B cell (primary cell): ENCODE results near the gene GRK6. TPM values are rescaled to one million over a fixed set of nuclear protein-coding genes. Genes with fewer than 3 reads are reported as not detected.
A peak's percentile ranks its signal among the peaks of the same experiment; 100 is the strongest.

Experiments
- ATAC-seq: fragments of 200-7000 bp; cut with Tn5 transposase; one replicate; pipeline ENCODE4 v1.10.0; 2021; ENCODE audit warnings: low read depth, mild to moderate bottlenecking, moderate number of reproducible peaks, moderate library complexity
- CTCF ChIA-PET: fragments of 350-600 bp; sonication (Branson Sonifier 250); formaldehyde crosslinking; loops from one replicate; lab custom pipeline; 2021; ENCODE audit warnings: antibody characterized with exemption, inconsistent platforms; lab: Charles Lee
- POLR2A ChIA-PET: fragments of 350-600 bp; sonication (Branson Sonifier 250); formaldehyde crosslinking; loops from one replicate; lab custom pipeline; 2021; ENCODE audit warnings: antibody characterized with exemption; lab: Charles Lee
- DNase-seq: peaks from one replicate; pipeline ENCODE4 v3.0.0; 2013
- H2AFZ ChIP-seq: 2 replicates; pipeline ENCODE4 v1.6.1; 2012; ENCODE audit warnings: mild to moderate bottlenecking, low read depth, low read length; ENCODE audit not compliant: insufficient read depth, poor library complexity, severe bottlenecking
- H3K27ac ChIP-seq, 2 donors: 1 replicate in 1 of 2; 2 replicates in 1 of 2; pipeline ENCODE4 v1.5.1; 2012 to 2013; ENCODE audit warnings: low read length in 2 of 2, mild to moderate bottlenecking in 2 of 2, moderate library complexity in 1 of 2
- H3K27me3 ChIP-seq, 4 experiments: fragments of 200-600 bp in 1 of 4; sonication (generic) in 1 of 4; replicated peaks in 1 of 4; 1 replicate in 2 of 4; 2 replicates in 2 of 4; pipeline versions ENCODE4 v1.6.1 to v1.7.0; 2013 to 2016; ENCODE audit warnings: low read length in 3 of 4, mild to moderate bottlenecking in 2 of 4, mixed read lengths in 1 of 4, moderate library complexity in 1 of 4; ENCODE audit not compliant: insufficient read depth in 4 of 4, control insufficient read depth in 3 of 4; ENCODE audit errors: control extremely low read depth in 1 of 4
- H3K36me3 ChIP-seq, 2 experiments: replicated peaks in 1 of 2; 1 replicate in 1 of 2; 2 replicates in 1 of 2; pipeline versions ENCODE4 v1.6.1 to v1.7.1; 2013; ENCODE audit warnings: low read length in 1 of 2; ENCODE audit not compliant: insufficient read depth in 2 of 2, control insufficient read depth in 1 of 2; ENCODE audit errors: control extremely low read depth in 1 of 2, extremely low read depth in 1 of 2
- H3K4me1 ChIP-seq, 2 donors: fragments of 200-600 bp in 1 of 2; sonication (generic) in 1 of 2; 1 replicate in 1 of 2; 2 replicates in 1 of 2; pipeline versions ENCODE4 v1.5.1 to v1.6.1; 2013 to 2017; ENCODE audit warnings: low read length in 2 of 2; ENCODE audit not compliant: control insufficient read depth in 2 of 2, insufficient read depth in 2 of 2
- H3K4me2 ChIP-seq: replicated peaks from 2 replicates; pipeline ENCODE3; 2012; ENCODE audit warnings: mild to moderate bottlenecking, low read depth, low read length; ENCODE audit not compliant: poor library complexity, severe bottlenecking
- H3K4me3 ChIP-seq, 5 experiments: fragments of 200-600 bp in 1 of 5; sonication (generic) in 1 of 5; 1 replicate in 3 of 5; 2 replicates in 2 of 5; pipeline versions ENCODE4 v1.5.1 to v1.7.0; 2011 to 2016; ENCODE audit warnings: low read length in 4 of 5, mild to moderate bottlenecking in 4 of 5, low read depth in 2 of 5, control low read depth in 1 of 5, moderate library complexity in 1 of 5; ENCODE audit not compliant: insufficient read depth in 1 of 5; ENCODE audit errors: control extremely low read depth in 1 of 5, extremely low read depth in 1 of 5
- H3K79me2 ChIP-seq: fragments of 200-600 bp; sonication (generic); one replicate; pipeline ENCODE4 v1.6.0; 2016; ENCODE audit warnings: low read length; ENCODE audit not compliant: control insufficient read depth, insufficient read depth
- H3K9ac ChIP-seq: fragments of 200-600 bp; sonication (generic); 2 replicates; pipeline ENCODE4 v1.6.1; 2017; ENCODE audit warnings: mild to moderate bottlenecking, low read length, moderate library complexity
- H3K9me3 ChIP-seq, 3 donors: one replicate each; pipeline versions ENCODE4 v1.6.1 to v1.7.1; 2013; ENCODE audit warnings: low read length in 2 of 3; ENCODE audit not compliant: control insufficient read depth in 2 of 3, insufficient read depth in 1 of 3; ENCODE audit errors: control extremely low read depth in 1 of 3
- H4K20me1 ChIP-seq: 2 replicates; pipeline ENCODE4 v1.6.0; 2012; ENCODE audit warnings: mild to moderate bottlenecking, low read length; ENCODE audit not compliant: insufficient read depth, control insufficient read depth, poor library complexity, severe bottlenecking
- H3K27ac Mint-ChIP-seq: one replicate; pipeline ENCODE4 v1.8.0; 2021; ENCODE audit warnings: mixed read lengths
- H3K27me3 Mint-ChIP-seq: one replicate; pipeline ENCODE4 v1.8.0; 2021; ENCODE audit warnings: mixed read lengths
- H3K4me1 Mint-ChIP-seq: one replicate; pipeline ENCODE4 v1.8.0; 2021; ENCODE audit warnings: mixed read lengths
- H3K4me3 Mint-ChIP-seq: one replicate; pipeline ENCODE4 v1.8.0; 2021; ENCODE audit warnings: mixed read lengths
- H3K9me3 Mint-ChIP-seq: one replicate; pipeline ENCODE4 v1.8.0; 2022; ENCODE audit warnings: mixed read lengths; ENCODE audit not compliant: insufficient read depth
- EZH2 ChIP-seq: IDR thresholded peaks from 2 replicates; pipeline ENCODE4 v1.6.1; 2012; ENCODE audit warnings: borderline replicate concordance, low read depth, mild to moderate bottlenecking, moderate library complexity, low read length; ENCODE audit not compliant: insufficient read depth, poor library complexity, severe bottlenecking
- WGBS: methylation state at CpG from one replicate; pipeline ENCODE4 v1.1.5; 2013; ENCODE audit warnings: missing lambda C conversion rate; ENCODE audit not compliant: insufficient coverage; 5-methylcytosine and 5-hydroxymethylcytosine counted together
- intact Hi-C: fragments of 100-400 bp; cut with micrococcal nuclease; formaldehyde crosslinking; loops from one replicate; pipeline ENCODE4 v1.10.0; 2022
- polyA plus RNA-seq: library from polyadenylated mRNA; depleted of rRNA; stranded (reverse); fragments of >200 nt; gene quantifications from 2 replicates; pipeline ENCODE4 v1.2.3, GENCODE V29; 2012
- total RNA-seq, 2 donors: library from RNA; stranded (reverse); fragments of 120-200 nt in 1 of 2; gene quantifications; 1 replicate in 1 of 2; 2 replicates in 1 of 2; pipeline versions ENCODE4 v1.2.3 to v1.2.4, GENCODE V29; 2013 to 2022
- TF ChIP-seq, protein P1 (sequence below): fragments of 200-600 bp; IDR thresholded peaks from one replicate; pipeline ENCODE4 v1.8.0; 2022; ENCODE audit warnings: antibody characterized with exemption, mild to moderate bottlenecking

The GRK6 gene
- total and polyA plus RNA-seq, 2 donors (not counting 1 experiment from before 2014, with no cell fraction given) = 155 to 173 TPM

DNA sequence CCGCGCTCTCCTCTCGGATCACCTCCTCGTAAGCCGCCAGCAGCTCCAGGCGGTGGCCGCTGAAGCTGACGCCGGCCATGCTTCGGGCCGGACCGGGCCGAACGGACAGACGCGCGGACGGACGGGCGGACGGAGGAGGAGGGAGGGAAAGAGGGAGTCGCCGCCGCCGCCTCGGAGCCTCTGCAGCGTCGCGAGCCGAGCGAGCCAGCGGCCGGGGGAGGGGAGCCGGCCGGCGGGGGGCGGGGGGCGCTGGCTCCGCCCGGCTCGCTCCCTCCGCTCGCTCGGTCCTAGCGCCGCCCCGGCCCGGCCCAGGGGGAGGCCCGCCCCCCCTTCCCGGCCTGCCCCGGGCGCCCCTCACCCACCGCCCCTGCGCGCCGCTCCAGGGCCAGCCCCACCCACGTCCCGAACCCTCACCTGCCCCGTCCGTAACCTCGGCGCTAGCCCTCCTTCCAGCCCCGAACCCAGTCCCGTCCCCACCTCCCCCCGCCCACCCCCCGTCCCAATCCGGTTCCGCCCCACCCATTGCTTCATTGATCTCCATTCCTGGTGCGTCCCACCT, 47.0 kb downstream of the GRK6 start, which contains the start of gene DBN1:
TSS of gene DBN1 (minus strand) at position 192 of the 559 bp plus-strand sequence. CDS start at position 79, 113 bp downstream.
- H3K27ac ChIP-seq = no peak within 1 kb of the TSS
- H3K4me2 ChIP-seq = peak within 1 kb of the TSS; percentile 96
- H3K4me1 Mint-ChIP-seq = peaks cover 19% of the 10 kb centered on the region
- no peak for TF ChIP-seq EZH2
- TF ChIP-seq, protein P1, sequence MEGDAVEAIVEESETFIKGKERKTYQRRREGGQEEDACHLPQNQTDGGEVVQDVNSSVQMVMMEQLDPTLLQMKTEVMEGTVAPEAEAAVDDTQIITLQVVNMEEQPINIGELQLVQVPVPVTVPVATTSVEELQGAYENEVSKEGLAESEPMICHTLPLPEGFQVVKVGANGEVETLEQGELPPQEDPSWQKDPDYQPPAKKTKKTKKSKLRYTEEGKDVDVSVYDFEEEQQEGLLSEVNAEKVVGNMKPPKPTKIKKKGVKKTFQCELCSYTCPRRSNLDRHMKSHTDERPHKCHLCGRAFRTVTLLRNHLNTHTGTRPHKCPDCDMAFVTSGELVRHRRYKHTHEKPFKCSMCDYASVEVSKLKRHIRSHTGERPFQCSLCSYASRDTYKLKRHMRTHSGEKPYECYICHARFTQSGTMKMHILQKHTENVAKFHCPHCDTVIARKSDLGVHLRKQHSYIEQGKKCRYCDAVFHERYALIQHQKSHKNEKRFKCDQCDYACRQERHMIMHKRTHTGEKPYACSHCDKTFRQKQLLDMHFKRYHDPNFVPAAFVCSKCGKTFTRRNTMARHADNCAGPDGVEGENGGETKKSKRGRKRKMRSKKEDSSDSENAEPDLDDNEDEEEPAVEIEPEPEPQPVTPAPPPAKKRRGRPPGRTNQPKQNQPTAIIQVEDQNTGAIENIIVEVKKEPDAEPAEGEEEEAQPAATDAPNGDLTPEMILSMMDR = no peak
- ATAC-seq (peak; percentile 39), DNase-seq (no peak)
- POLR2A ChIA-PET = interaction anchor here (0.5 to 0.6 kb wide), 2 partner anchors 11 to 20 kb away, joined by 5 to 7 read pairs; no protein-coding TSS in a partner anchor
- CTCF ChIA-PET = interaction anchor here (1.7 to 2.4 kb wide), 4 partner anchors 16 to 83 kb away, joined by 4 to 10 read pairs (median 8); no protein-coding TSS in a partner anchor
- peak within 1 kb of the TSS; percentile 81 for H3K4me3 Mint-ChIP-seq
- H3K36me3 ChIP-seq = no peaks in the 10 kb centered on the region
- no peaks in the 10 kb centered on the region for H3K79me2 ChIP-seq
- H3K27ac Mint-ChIP-seq = peak within 1 kb of the TSS; percentile 50
- WGBS = 2% methylated on average over 47 of the region's 69 CpGs
- peaks cover 11% of the 10 kb centered on the region for H4K20me1 ChIP-seq
- no peaks in the 10 kb centered on the region for H3K9me3 Mint-ChIP-seq
- peak within 1 kb of the TSS; percentile 57 for H3K9ac ChIP-seq
- peak within 1 kb of the TSS in 3 of 5 experiments; percentile 41 to 60 (median 49) for H3K4me3 ChIP-seq
- peaks cover 13% of the 10 kb centered on the region for H3K27me3 Mint-ChIP-seq
- peak within 1 kb of the TSS; percentile 65 for H2AFZ ChIP-seq
- H3K27me3 ChIP-seq = peaks cover 0 to 24% (median 7%) of the 10 kb centered on the region in 4 experiments
- H3K9me3 ChIP-seq = no peaks in the 10 kb centered on the region
- intact Hi-C loops = no loop called here
- peaks cover 7 to 19% of the 10 kb centered on the region in 2 donors for H3K4me1 ChIP-seq

DNA sequence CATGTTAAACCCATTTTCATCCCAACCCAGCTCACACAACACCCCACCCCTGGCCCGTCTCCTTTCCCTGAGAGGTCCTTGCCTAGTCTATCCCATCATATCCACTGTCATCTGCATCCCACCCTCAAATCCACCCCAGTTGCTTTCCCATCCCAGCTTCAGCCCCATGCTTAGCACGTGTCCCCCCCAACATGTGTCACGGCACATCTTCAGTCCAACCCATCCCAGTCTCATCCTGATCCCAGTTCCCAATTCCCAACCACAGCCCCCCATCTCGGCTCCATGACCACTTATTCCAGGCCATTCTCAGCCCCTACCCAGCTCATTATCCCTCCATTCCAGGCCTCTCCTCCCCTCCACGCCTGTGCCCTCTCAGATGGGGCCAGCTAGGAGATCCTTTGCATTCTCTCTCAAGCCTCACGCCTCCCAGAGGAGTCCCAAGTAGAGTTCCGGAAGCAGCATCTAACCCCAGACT, 47.6 kb downstream of the GRK6 start:
- H3K79me2 ChIP-seq = no peaks in the 10 kb centered on the region
- peaks cover 12 to 25% of the 10 kb centered on the region in 2 donors for H3K4me1 ChIP-seq
- H4K20me1 ChIP-seq = peaks cover 11% of the 10 kb centered on the region
- H3K9ac ChIP-seq = no peak overlapping the region
- H2AFZ ChIP-seq = no peak overlapping the region
- intact Hi-C loops = no loop called here
- H3K27ac Mint-ChIP-seq = peak overlapping the region; percentile 50
- ChIA-PET POLR2A (interaction anchor here (0.5 to 0.6 kb wide), 2 partner anchors 10 to 19 kb away, joined by 5 to 7 read pairs; no protein-coding TSS in a partner anchor), CTCF (interaction anchor here (1.7 to 2.4 kb wide), 3 partner anchors 17 to 83 kb away, joined by 4 to 10 read pairs (median 5); no protein-coding TSS in a partner anchor)
- WGBS = 85% methylated on average over 7 of the region's 7 CpGs
- H3K9me3 ChIP-seq = no peaks in the 10 kb centered on the region
- no peak overlapping the region for H3K4me3 ChIP-seq
- H3K36me3 ChIP-seq = no peaks in the 10 kb centered on the region
- H3K27ac ChIP-seq = no peak overlapping the region
- H3K4me2 ChIP-seq = peak overlapping the region; percentile 96
- peak overlapping the region; percentile 78 for H3K4me3 Mint-ChIP-seq
- TF ChIP-seq, protein P1 = no peak
- no peak for TF ChIP-seq EZH2
- ATAC-seq (no peak), DNase-seq (no peak)
- H3K27me3 ChIP-seq = peaks cover 0 to 24% (median 7%) of the 10 kb centered on the region in 4 experiments
- peaks cover 13% of the 10 kb centered on the region for H3K27me3 Mint-ChIP-seq
- H3K4me1 Mint-ChIP-seq = peaks cover 24% of the 10 kb centered on the region
- H3K9me3 Mint-ChIP-seq = no peaks in the 10 kb centered on the region
